H9 (cell line): ENCODE results near the gene COL4A1. TPM values are rescaled to one million over a fixed set of nuclear protein-coding genes. Genes with fewer than 3 reads are reported as not detected.

ENCODE experiments used
- DNase-seq: peaks from one replicate; pipeline ENCODE4 v3.0.0-alpha.2; 2017
- H2AFZ ChIP-seq: one replicate; pipeline ENCODE4 v1.6.1; 2013; ENCODE audit warnings: mild to moderate bottlenecking, low read length, control low read depth, moderate library complexity
- H2AK5ac ChIP-seq: 2 replicates; pipeline ENCODE4 v1.6.1; 2013; ENCODE audit warnings: low read length, control low read depth, mixed read lengths; ENCODE audit not compliant: insufficient read length
- H2BK120ac ChIP-seq: one replicate; pipeline ENCODE4 v1.6.1; 2013; ENCODE audit warnings: low read depth, mild to moderate bottlenecking, low read length, control low read depth, inconsistent platforms; ENCODE audit not compliant: poor library complexity, severe bottlenecking
- H2BK12ac ChIP-seq: 2 replicates; pipeline ENCODE4 v1.6.1; 2013; ENCODE audit warnings: low read length, control low read depth, mixed read lengths, low read depth; ENCODE audit not compliant: insufficient read length
- H2BK15ac ChIP-seq: 2 replicates; pipeline ENCODE4 v1.6.1; 2013; ENCODE audit warnings: low read depth, low read length, control low read depth
- H2BK20ac ChIP-seq: one replicate; pipeline ENCODE4 v1.6.1; 2013; ENCODE audit warnings: low read depth, mild to moderate bottlenecking, low read length, control low read depth, inconsistent platforms; ENCODE audit not compliant: poor library complexity, severe bottlenecking
- H2BK5ac ChIP-seq: 2 replicates; pipeline ENCODE4 v1.6.1; 2013; ENCODE audit warnings: low read length, control low read depth, mixed read lengths; ENCODE audit not compliant: insufficient read length
- H3K14ac ChIP-seq: 2 replicates; pipeline ENCODE4 v1.6.1; 2013; ENCODE audit warnings: low read length, control low read depth; ENCODE audit not compliant: insufficient read depth
- H3K18ac ChIP-seq: 2 replicates; pipeline ENCODE4 v1.6.1; 2013; ENCODE audit warnings: low read depth, mild to moderate bottlenecking, mixed read lengths, low read length, control low read depth; ENCODE audit not compliant: insufficient read length
- H3K23ac ChIP-seq: 2 replicates; pipeline ENCODE4 v1.6.1; 2013; ENCODE audit warnings: low read length, control low read depth, mixed read lengths, low read depth; ENCODE audit not compliant: insufficient read length
- H3K23me2 ChIP-seq: 2 replicates; pipeline ENCODE4 v1.6.1; 2013; ENCODE audit warnings: low read depth, mild to moderate bottlenecking, mixed read lengths, low read length, control low read depth; ENCODE audit not compliant: insufficient read length, poor library complexity, severe bottlenecking
- H3K27ac ChIP-seq: 2 replicates; pipeline ENCODE4 v1.5.1; 2013; ENCODE audit warnings: low read length, control low read depth, mixed read lengths, low read depth; ENCODE audit not compliant: insufficient read length
- H3K27me3 ChIP-seq: 2 replicates; pipeline ENCODE4 v1.6.1; 2013; ENCODE audit warnings: low read length, control low read depth, inconsistent platforms; ENCODE audit not compliant: insufficient read depth
- H3K4ac ChIP-seq: 2 replicates; pipeline ENCODE4 v1.6.1; 2013; ENCODE audit warnings: low read depth, mild to moderate bottlenecking, control low read depth, inconsistent platforms, low read length, moderate library complexity
- H3K4me1 ChIP-seq: 2 replicates; pipeline ENCODE4 v1.6.1; 2013; ENCODE audit warnings: low read length, control low read depth, inconsistent platforms; ENCODE audit not compliant: insufficient read depth
- H3K4me2 ChIP-seq: 2 replicates; pipeline ENCODE4 v1.6.1; 2013; ENCODE audit warnings: low read length, control low read depth, mixed read lengths; ENCODE audit not compliant: insufficient read length, insufficient read depth
- H3K56ac ChIP-seq: 2 replicates; pipeline ENCODE4 v1.6.1; 2013; ENCODE audit warnings: low read depth, mild to moderate bottlenecking, mixed read lengths, low read length, control low read depth; ENCODE audit not compliant: insufficient read length
- H3K79me1 ChIP-seq: 2 replicates; pipeline ENCODE4 v1.6.1; 2013; ENCODE audit warnings: low read depth, mild to moderate bottlenecking, moderate library complexity, low read length, control low read depth, inconsistent platforms; ENCODE audit not compliant: insufficient read depth, poor library complexity, severe bottlenecking
- H3K79me2 ChIP-seq: 2 replicates; pipeline ENCODE4 v1.6.1; 2013; ENCODE audit warnings: low read length, control low read depth, inconsistent platforms; ENCODE audit not compliant: insufficient read depth
- H3K9ac ChIP-seq: 2 replicates; pipeline ENCODE4 v1.6.1; 2013; ENCODE audit warnings: low read length, control low read depth, mixed read lengths; ENCODE audit not compliant: insufficient read length; ENCODE audit errors: extremely low read depth
- H3K9me3 ChIP-seq: one replicate; pipeline ENCODE4 v1.6.1; 2013; ENCODE audit warnings: low read depth, low read length, inconsistent platforms; ENCODE audit not compliant: control insufficient read depth
- H3T11ph ChIP-seq: one replicate; pipeline ENCODE4 v1.6.1; 2013; ENCODE audit warnings: mild to moderate bottlenecking, low read length, control low read depth, inconsistent platforms
- H4K20me1 ChIP-seq: one replicate; pipeline ENCODE4 v1.6.1; 2013; ENCODE audit not compliant: control insufficient read depth, insufficient read length, insufficient read depth
- H4K5ac ChIP-seq: 2 replicates; pipeline ENCODE4 v1.6.1; 2013; ENCODE audit warnings: low read depth, mild to moderate bottlenecking, mixed read lengths, low read length, control low read depth; ENCODE audit not compliant: insufficient read length
- H4K8ac ChIP-seq: replicated peaks from 2 replicates; pipeline ENCODE4 v1.6.1; 2013; ENCODE audit warnings: low read length, control low read depth, mixed read lengths, low read depth; ENCODE audit not compliant: insufficient read length
- H4K91ac ChIP-seq: 2 replicates; pipeline ENCODE4 v1.6.1; 2013; ENCODE audit warnings: low read depth, mild to moderate bottlenecking, moderate library complexity, mixed read lengths, low read length, control low read depth; ENCODE audit not compliant: insufficient read length
- H3K27ac Mint-ChIP-seq, 3 experiments: 2 replicates in 2 of 3; 3 replicates in 1 of 3; pipeline ENCODE4 v1.8.0; 2020 to 2021; ENCODE audit warnings: mixed read lengths in 3 of 3, mild to moderate bottlenecking in 1 of 3, moderate library complexity in 1 of 3
- H3K27me3 Mint-ChIP-seq: 2 replicates; pipeline ENCODE4 v1.8.0; 2021; ENCODE audit warnings: low read depth, mild to moderate bottlenecking, moderate library complexity, mixed read lengths
- H3K36me3 Mint-ChIP-seq, 3 experiments: 2 replicates in 2 of 3; 3 replicates in 1 of 3; pipeline ENCODE4 v1.8.0; 2020 to 2021; ENCODE audit warnings: low read depth in 3 of 3, mixed read lengths in 3 of 3; ENCODE audit not compliant: insufficient read depth in 1 of 3
- H3K4me1 Mint-ChIP-seq, 2 experiments: 2 replicates each; pipeline ENCODE4 v1.8.0; 2020; ENCODE audit warnings: mixed read lengths in 2 of 2
- H3K4me3 Mint-ChIP-seq, 2 experiments: 2 replicates in 1 of 2; 3 replicates in 1 of 2; pipeline ENCODE4 v1.8.0; 2020 to 2021; ENCODE audit warnings: mild to moderate bottlenecking in 2 of 2, mixed read lengths in 2 of 2, moderate library complexity in 1 of 2
- H3K9me3 Mint-ChIP-seq, 2 experiments: 2 replicates in 1 of 2; 3 replicates in 1 of 2; pipeline ENCODE4 v1.8.0; 2020; ENCODE audit warnings: mild to moderate bottlenecking in 2 of 2, mixed read lengths in 2 of 2, moderate library complexity in 1 of 2
- CTCF ChIP-seq: fragments of 200-600 bp; sonication (generic); conservative IDR thresholded peaks from 3 replicates; pipeline ENCODE4 v1.8.0; 2021; ENCODE audit warnings: antibody characterized with exemption, mild to moderate bottlenecking
- WGBS: extraction: QIAGEN DNeasy Blood & Tissue Kit; methylation state at CpG from one replicate; pipeline ENCODE4 v1.1.7; 2013; ENCODE audit warnings: missing lambda C conversion rate, low lambda C conversion rate, mixed read lengths; ENCODE audit not compliant: insufficient read length; ENCODE audit errors: extremely low coverage; 5-methylcytosine and 5-hydroxymethylcytosine counted together
- total RNA-seq: library from RNA; stranded (reverse); gene quantifications from 2 replicates; pipeline ENCODE4 v1.2.1, GENCODE V29; 2021

COL4A1 gene
- total RNA-seq, 1 experiment from 2014 or later: 73.1 TPM

GRCh38 chr13:110213461-110214074 is 93.4 kb downstream of the COL4A1 start:
- Histone ChIP-seq H3K27ac (no peak overlapping the region), H3T11ph (no peak overlapping the region), H3K27me3 (no peaks in the 10 kb centered on the region), H3K23ac (no peak overlapping the region), H2BK15ac (no peak overlapping the region), H3K14ac (0 out of 2 replicates have a peak overlapping the region, but pooled peaks have one; percentile 63), H2BK12ac (no peak overlapping the region), H4K91ac (no peak overlapping the region), H3K79me1 (no peaks in the 10 kb centered on the region), H3K4me2 (no peak overlapping the region), H3K4me1 (no peaks in the 10 kb centered on the region; the same call in 1 of the 2 replicates), H4K8ac (no peak overlapping the region), H2BK5ac (no peak overlapping the region), H3K79me2 (0 out of 2 replicates have a peak, but pooled peaks cover 2% of the 10 kb centered on the region), H3K9ac (no peak overlapping the region), H2AK5ac (no peak overlapping the region), H3K23me2 (no peaks in the 10 kb centered on the region), H3K18ac (no peak overlapping the region), H3K4ac (no peak overlapping the region), H2BK120ac (no peak overlapping the region), H3K56ac (no peak overlapping the region), H2AFZ (no peak overlapping the region), H3K9me3 (no peaks in the 10 kb centered on the region), H4K5ac (no peak overlapping the region), H2BK20ac (no peak overlapping the region), H4K20me1 (no peaks in the 10 kb centered on the region)
- no peaks in the 10 kb centered on the region for H3K9me3 Mint-ChIP-seq
- no peak for DNase-seq
- WGBS: no CpG with 5 or more reads among the region's 13 CpGs
- 0 out of 7 replicates have a peak overlapping the region, but pooled peaks of 1 of the 3 experiments have one; percentile 16 for H3K27ac Mint-ChIP-seq
- H3K27me3 Mint-ChIP-seq: no peaks in the 10 kb centered on the region
- TF ChIP-seq CTCF: no peak
- peaks cover 0 to 8% of the 10 kb centered on the region in 2 experiments; a peak in 2 of 4 replicates for H3K4me1 Mint-ChIP-seq
- no peak overlapping the region for H3K4me3 Mint-ChIP-seq
- peaks cover 0 to 8% (median 5%) of the 10 kb centered on the region in 3 experiments; a peak in 5 of 7 replicates for H3K36me3 Mint-ChIP-seq
